Kidney (tissue), 14 donors: ENCODE results near the gene CNTN6. TPM values are rescaled to one million over a fixed set of nuclear protein-coding genes. Genes with fewer than 3 reads are reported as not detected.

Experiments
- DNase-seq, 5 donors: peaks; one replicate each; pipeline ENCODE4 v3.0.0-alpha.2; 2013 to 2020
- FAIRE-seq: peaks from 2 replicates; lab custom pipeline; 2012; peaks lifted over from hg19 to GRCh38; lab: Jason Lieb, UNC
- H3K27ac ChIP-seq, 2 donors: one replicate each; pipeline ENCODE4 v1.7.0; 2013; ENCODE audit warnings: low read depth in 2 of 2, low read length in 2 of 2, inconsistent platforms in 1 of 2
- H3K27me3 ChIP-seq: one replicate; pipeline ENCODE4 v1.7.1; 2013; ENCODE audit warnings: low read length, inconsistent platforms; ENCODE audit not compliant: control insufficient read depth, insufficient read depth
- H3K36me3 ChIP-seq, 3 donors: one replicate each; pipeline versions ENCODE4 v1.7.0 to v1.7.1; 2013; ENCODE audit warnings: low read length in 3 of 3, control low read depth in 1 of 3, inconsistent platforms in 1 of 3; ENCODE audit not compliant: insufficient read depth in 3 of 3, control insufficient read depth in 2 of 3
- H3K4me1 ChIP-seq, 3 donors: one replicate each; pipeline versions ENCODE4 v1.7.0 to v1.7.1; 2013; ENCODE audit warnings: low read length in 3 of 3, inconsistent platforms in 1 of 3, low read depth in 1 of 3; ENCODE audit not compliant: control insufficient read depth in 2 of 3, insufficient read depth in 2 of 3
- H3K4me3 ChIP-seq, 3 donors: one replicate each; pipeline versions ENCODE4 v1.7.0 to v1.8.1; 2013; ENCODE audit warnings: low read length in 3 of 3, control low read depth in 1 of 3, inconsistent platforms in 1 of 3
- H3K9ac ChIP-seq, 3 donors: one replicate each; pipeline versions ENCODE4 v1.7.0 to v1.7.1; 2013; ENCODE audit warnings: low read length in 3 of 3, control low read depth in 1 of 3, inconsistent platforms in 1 of 3
- H3K9me3 ChIP-seq, 3 donors: one replicate each; pipeline versions ENCODE4 v1.7.0 to v1.7.1; 2013; ENCODE audit warnings: low read length in 3 of 3, control low read depth in 1 of 3, inconsistent platforms in 1 of 3; ENCODE audit not compliant: control insufficient read depth in 2 of 3, insufficient read depth in 1 of 3
- CTCF ChIP-seq: IDR thresholded peaks from 3 replicates; pipeline ENCODE4 v1.5.1; 2012; ENCODE audit warnings: mild to moderate bottlenecking, moderate library complexity, borderline replicate concordance; ENCODE audit not compliant: insufficient read depth; ENCODE audit errors: extremely low read depth
- intact Hi-C: fragments of 100-400 bp; cut with DNase I; formaldehyde crosslinking; loops from one replicate; pipeline ENCODE4 v1.11.1; 2022
- polyA plus RNA-seq: library from polyadenylated mRNA; stranded (reverse); fragments of 350-450 nt; fragmentation: Illumina TruSeq; extraction: RNeasy Lipid Tissue Mini Kit (QIAGEN cat#74804); gene quantifications from one replicate; pipeline ENCODE4 v1.2.3, GENCODE V29; 2014; ENCODE audit warnings: low read depth, low replicate concordance; ENCODE audit not compliant: insufficient read depth
- total RNA-seq: library from RNA; stranded (reverse); fragmentation: NEBNext Ultra II Directional; extraction: Animal tissue kit (Norgen Biotek cat#: 25700); gene quantifications from one replicate; pipeline ENCODE4 v1.2.1, GENCODE V29; 2021
- donor health status: control.
- donor health status: control.
- donor health status: control.
- donor health status: control.
- donor health status: control.
- donor health status: DM: yes; HTN: yes; CAD: no.
- donor health status: Normal renal cell carcinoma (clear cell type).

Gene CNTN6
- total and polyA plus RNA-seq, 2 donors from 2014 or later, result 0.11 to 0.25 TPM

GRCh38 chr3:1356101-1356500 is 263.3 kb downstream of the CNTN6 start:
- no peak overlapping the region for H3K9ac ChIP-seq
- H3K4me1 ChIP-seq, result no peaks in the 10 kb centered on the region
- H3K4me3 ChIP-seq, result no peak overlapping the region
- H3K36me3 ChIP-seq, result no peaks in the 10 kb centered on the region
- TF ChIP-seq CTCF, result no peak
- intact Hi-C loops, result no loop called here
- no peak for DNase-seq
- FAIRE-seq, result no peak
- no peaks in the 10 kb centered on the region for H3K27me3 ChIP-seq
- no peaks in the 10 kb centered on the region for H3K9me3 ChIP-seq
- no peak overlapping the region for H3K27ac ChIP-seq

- Histone ChIP-seq H3K36me3 (no peaks in the 10 kb centered on the region), H3K4me1 (no peaks in the 10 kb centered on the region), H3K27ac (no peak overlapping the region), H3K4me3 (no peak overlapping the region), H3K9ac (no peak overlapping the region), H3K9me3 (no peaks in the 10 kb centered on the region), H3K27me3 (no peaks in the 10 kb centered on the region)
- DNase-seq (no peak), FAIRE-seq (no peak)
- TF ChIP-seq CTCF, result no peak
- intact Hi-C loops, result no loop called here
Observed at GRCh38 chr3:1365528-1365927, 272.7 kb downstream of the CNTN6 start.

- no peak for FAIRE-seq
- Histone ChIP-seq H3K27ac (no peak overlapping the region), H3K9ac (no peak overlapping the region), H3K36me3 (no peaks in the 10 kb centered on the region), H3K4me3 (no peak overlapping the region), H3K4me1 (no peaks in the 10 kb centered on the region), H3K27me3 (no peaks in the 10 kb centered on the region), H3K9me3 (no peaks in the 10 kb centered on the region)
- intact Hi-C loops, result no loop called here
- DNase-seq, result peak in 1 of 5 donors; percentile 25
- no peak for TF ChIP-seq CTCF
Observed at GRCh38 chr3:1374471-1374870, 281.6 kb downstream of the CNTN6 start.

- H3K9ac ChIP-seq, result no peak overlapping the region
- no peak overlapping the region for H3K4me3 ChIP-seq
- no peaks in the 10 kb centered on the region for H3K27me3 ChIP-seq
- H3K9me3 ChIP-seq, result no peaks in the 10 kb centered on the region
- no peak overlapping the region for H3K27ac ChIP-seq
- DNase-seq (no peak), FAIRE-seq (no peak)
- H3K36me3 ChIP-seq, result no peaks in the 10 kb centered on the region
- intact Hi-C loops, result no loop called here
- no peak for TF ChIP-seq CTCF
- no peaks in the 10 kb centered on the region for H3K4me1 ChIP-seq
Observed at GRCh38 chr3:1375145-1375544, 282.3 kb downstream of the CNTN6 start.
